ENCODE data around the gene FANCD2. TPM values are rescaled to one million over a fixed set of nuclear protein-coding genes. Genes with fewer than 3 reads are reported as not detected.
"Not testable (repeated sequence)": the region's sequence is repeated elsewhere in the genome, so short reads cannot be mapped to it uniquely, and the experiment has no call there.

Gene FANCD2
- total RNA-seq, 1 donor from 2014 or later = 27.1 TPM

DNA sequence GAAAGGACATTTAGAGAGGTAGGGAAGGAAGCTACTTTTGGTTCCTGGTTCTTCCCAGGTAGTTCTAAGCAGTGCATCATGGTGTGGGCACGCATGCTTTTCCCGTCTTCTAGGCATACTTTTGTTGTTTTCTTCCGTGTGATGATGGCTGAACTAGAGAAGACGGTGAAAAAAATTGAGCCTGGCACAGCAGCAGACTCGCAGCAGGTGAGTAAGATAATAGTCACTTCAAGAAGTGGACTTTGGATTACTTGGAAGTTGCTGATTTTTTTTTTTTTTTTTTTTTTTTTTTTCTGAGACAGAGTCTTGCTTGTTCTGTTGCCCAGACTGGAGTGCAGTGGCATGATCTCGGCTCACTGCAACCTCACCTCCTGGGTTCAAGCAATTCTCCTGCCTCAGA lies 63.9 kb downstream of the FANCD2 start:
- H3K4me3 Mint-ChIP-seq (ENCODE audit: low read depth) = no peak overlapping the region
- no peak for TF ChIP-seq CTCF (IDR thresholded peaks at IDR 0.05; ENCODE audit: unreplicated experiment)
- H3K36me3 Mint-ChIP-seq (ENCODE audit: insufficient read depth) = peaks cover 11% of the 10 kb centered on the region
- H3K27ac Mint-ChIP-seq = peak overlapping the region; percentile 13
- no peaks in the 10 kb centered on the region for H3K27me3 Mint-ChIP-seq
- H3K9me3 Mint-ChIP-seq (ENCODE audit: low read depth) = no peaks in the 10 kb centered on the region
- no peak for DNase-seq (ENCODE audit: low spot score, unreplicated experiment)
- H3K4me1 Mint-ChIP-seq (ENCODE audit: low read depth) = no peaks in the 10 kb centered on the region

- not testable (repeated sequence) for DNase-seq (ENCODE audit: low spot score, unreplicated experiment); H3K4me1 Mint-ChIP-seq (ENCODE audit: low read depth); H3K27ac Mint-ChIP-seq; H3K9me3 Mint-ChIP-seq (ENCODE audit: low read depth); H3K4me3 Mint-ChIP-seq (ENCODE audit: low read depth); H3K27me3 Mint-ChIP-seq
- H3K36me3 Mint-ChIP-seq (ENCODE audit: insufficient read depth) = peaks cover 11% of the 10 kb centered on the region
These were observed 64.5 kb downstream of the FANCD2 start for GRCh38 chr3:10090774-10091173.

- H3K9me3 Mint-ChIP-seq (ENCODE audit: low read depth); H3K4me1 Mint-ChIP-seq (ENCODE audit: low read depth); DNase-seq (ENCODE audit: low spot score, unreplicated experiment); H3K27me3 Mint-ChIP-seq; H3K4me3 Mint-ChIP-seq (ENCODE audit: low read depth); H3K27ac Mint-ChIP-seq: not testable (repeated sequence)
- H3K36me3 Mint-ChIP-seq (ENCODE audit: insufficient read depth) = peaks cover 11% of the 10 kb centered on the region
These were observed 65.2 kb downstream of the FANCD2 start for GRCh38 chr3:10091387-10091786.

GRCh38 chr3:10093678-10094077 lies 67.4 kb downstream of the FANCD2 start:
- Mint-ChIP-seq H3K27ac (no peak overlapping the region), H3K36me3 (ENCODE audit: insufficient read depth) (peaks cover 9% of the 10 kb centered on the region), H3K4me1 (ENCODE audit: low read depth) (no peaks in the 10 kb centered on the region), H3K4me3 (ENCODE audit: low read depth) (no peak overlapping the region), H3K9me3 (ENCODE audit: low read depth) (no peaks in the 10 kb centered on the region), H3K27me3 (no peaks in the 10 kb centered on the region)
- DNase-seq (ENCODE audit: low spot score, unreplicated experiment) = no peak
- TF ChIP-seq CTCF (IDR thresholded peaks at IDR 0.05; ENCODE audit: unreplicated experiment) = no peak

GRCh38 chr3:10099041-10099440 lies 72.8 kb downstream of the FANCD2 start:
- Mint-ChIP-seq H3K4me1 (ENCODE audit: low read depth) (no peaks in the 10 kb centered on the region), H3K36me3 (ENCODE audit: insufficient read depth) (peaks cover 1% of the 10 kb centered on the region), H3K9me3 (ENCODE audit: low read depth) (no peaks in the 10 kb centered on the region), H3K27me3 (no peaks in the 10 kb centered on the region), H3K27ac (no peak overlapping the region), H3K4me3 (ENCODE audit: low read depth) (no peak overlapping the region)
- DNase-seq (ENCODE audit: low spot score, unreplicated experiment) = no peak
- TF ChIP-seq CTCF (IDR thresholded peaks at IDR 0.05; ENCODE audit: unreplicated experiment) = no peak

- Mint-ChIP-seq H3K27me3 (peaks cover 6% of the 10 kb centered on the region), H3K4me3 (ENCODE audit: low read depth) (no peak overlapping the region), H3K9me3 (ENCODE audit: low read depth) (no peaks in the 10 kb centered on the region), H3K36me3 (ENCODE audit: insufficient read depth) (no peaks in the 10 kb centered on the region), H3K4me1 (ENCODE audit: low read depth) (no peaks in the 10 kb centered on the region), H3K27ac (no peak overlapping the region)
- DNase-seq (ENCODE audit: low spot score, unreplicated experiment) = no peak
- TF ChIP-seq CTCF (IDR thresholded peaks at IDR 0.05; ENCODE audit: unreplicated experiment) = no peak
These were observed 80.7 kb downstream of the FANCD2 start for GRCh38 chr3:10106919-10107318.
